Stomach (tissue), 9 donors: Measurements from ENCODE around the gene CDC42SE2. TPM values are rescaled to one million over a fixed set of nuclear protein-coding genes. Genes with fewer than 3 reads are reported as not detected.

ENCODE experiments used
- DNase-seq, 2 donors: peaks; one replicate each; pipeline versions ENCODE4 v3.0.0 to v3.0.0-alpha.2; 2013 to 2019
- H3K27ac ChIP-seq, 5 donors: fragments of 200-600 bp in 4 of 5; sonication (generic) in 4 of 5; one replicate each; pipeline ENCODE4 v1.5.1; 2013 to 2019; ENCODE audit warnings: mild to moderate bottlenecking in 1 of 5, moderate library complexity in 1 of 5
- H3K27me3 ChIP-seq, 3 donors: fragments of 200-600 bp; sonication (generic); one replicate each; pipeline ENCODE4 v1.5.1; 2017 to 2019; ENCODE audit warnings: mixed run types in 1 of 3
- H3K36me3 ChIP-seq, 4 donors: fragments of 200-600 bp; sonication (generic); 1 replicate in 3 of 4; 2 replicates in 1 of 4; pipeline ENCODE4 v1.5.1; 2016 to 2019
- H3K4me1 ChIP-seq, 4 donors: fragments of 200-600 bp; sonication (generic); one replicate each; pipeline ENCODE4 v1.5.1; 2016 to 2019
- H3K4me3 ChIP-seq, 4 donors: fragments of 200-600 bp; sonication (generic) in 3 of 4; one replicate each; pipeline ENCODE4 v1.5.1; 2016 to 2019; ENCODE audit warnings: mild to moderate bottlenecking in 1 of 4
- H3K9me3 ChIP-seq, 4 donors: fragments of 200-600 bp; sonication (generic); one replicate each; pipeline ENCODE4 v1.5.1; 2016 to 2019
- CTCF ChIP-seq, 7 experiments: fragments of 450-650 bp in 4 of 7; fragments of 200-600 bp in 3 of 7; sonication (generic) in 3 of 7; IDR thresholded peaks; one replicate each; pipeline ENCODE4 v1.5.1; 2016 to 2019; ENCODE audit warnings: antibody characterized with exemption in 7 of 7, control low read depth in 2 of 7, mild to moderate bottlenecking in 1 of 7
- EP300 ChIP-seq: sonication (generic); formaldehyde crosslinking; IDR thresholded peaks from one replicate; pipeline ENCODE4 v1.6.1; 2017; ENCODE audit warnings: antibody characterized with exemption
- POLR2A ChIP-seq, 4 donors: fragments of 450-650 bp; IDR thresholded peaks; one replicate each; pipeline ENCODE4 v1.6.1; 2016; ENCODE audit warnings: antibody characterized with exemption in 4 of 4, control low read depth in 2 of 4, mild to moderate bottlenecking in 1 of 4, moderate library complexity in 1 of 4
- POLR2AphosphoS5 ChIP-seq, 3 donors: sonication (generic); formaldehyde crosslinking; IDR thresholded peaks; one replicate each; pipeline ENCODE4 v1.6.1; 2016; ENCODE audit warnings: antibody characterized with exemption in 3 of 3
- WGBS, 5 donors: extraction: QIAGEN DNeasy Blood & Tissue Kit in 3 of 5; methylation state at CpG; one replicate each; pipeline versions ENCODE4 v1.1.5 to v1.1.7; 2013 to 2018; 5-methylcytosine and 5-hydroxymethylcytosine counted together
- intact Hi-C: fragments of 100-400 bp; cut with DNase I; formaldehyde crosslinking; loops from one replicate; pipeline ENCODE4 v1.15.1; 2023; ENCODE audit warnings: low total_unique reads
- polyA plus RNA-seq, 3 donors: library from polyadenylated mRNA; stranded (reverse); fragments of 200-250 nt; gene quantifications; one replicate each; pipeline ENCODE4 v1.2.3, GENCODE V29; 2013
- total RNA-seq, 5 donors: library from RNA; depleted of rRNA; stranded (reverse); fragments of >200 nt; gene quantifications; one replicate each; pipeline versions ENCODE4 v1.1.0 to v1.2.3, GENCODE V29; 2014 to 2016
- donor health status: healthy with polysubstance abuse.
- donor health status: Bipolar disorder and iron deficiency.
- donor health status: healthy.

CDC42SE2 gene
- total and polyA plus RNA-seq, 8 donors: 11.0 to 87.9 (median 20.6) TPM

- Histone ChIP-seq H3K9me3 (no peaks in the 10 kb centered on the region), H3K4me3 (no peak overlapping the region)
- TF ChIP-seq POLR2AphosphoS5 (IDR thresholded peaks at IDR 0.05) (no peak), POLR2A (IDR thresholded peaks at IDR 0.05) (no peak), EP300 (no peak), CTCF (IDR thresholded peaks at IDR 0.05) (no peak)
Measured at GRCh38 chr5:131222731-131223130, 41.1 kb upstream of the CDC42SE2 start.

GRCh38 chr5:131223751-131224386 lies 40.0 kb upstream of the CDC42SE2 start:
- no peak overlapping the region for H3K27ac ChIP-seq
- H3K27me3 ChIP-seq: no peaks in the 10 kb centered on the region
- no peak for DNase-seq
- no peaks in the 10 kb centered on the region for H3K9me3 ChIP-seq
- WGBS, 5 donors: 71 to 87% (median 78%) methylated on average over 2 of the region's 2 CpGs
- no peaks in the 10 kb centered on the region for H3K36me3 ChIP-seq
- TF ChIP-seq POLR2A (IDR thresholded peaks at IDR 0.05) (no peak), CTCF (IDR thresholded peaks at IDR 0.05) (no peak), POLR2AphosphoS5 (IDR thresholded peaks at IDR 0.05) (no peak), EP300 (no peak)
- intact Hi-C loops: no loop called here
- no peak overlapping the region for H3K4me3 ChIP-seq
- no peaks in the 10 kb centered on the region for H3K4me1 ChIP-seq

More at GRCh38 chr5:131222731-131223130, 41.1 kb upstream of the CDC42SE2 start:
- no peak for DNase-seq
- Histone ChIP-seq H3K36me3 (no peaks in the 10 kb centered on the region), H3K27ac (no peak overlapping the region), H3K4me1 (no peaks in the 10 kb centered on the region), H3K27me3 (no peaks in the 10 kb centered on the region)
- intact Hi-C loops: no loop called here

- no peaks in the 10 kb centered on the region for H3K27me3 ChIP-seq
- no peaks in the 10 kb centered on the region for H3K4me1 ChIP-seq
- intact Hi-C loops: no loop called here
- DNase-seq: peak in 1 of 2 donors; percentile 20
- no peak overlapping the region for H3K27ac ChIP-seq
- no peaks in the 10 kb centered on the region for H3K36me3 ChIP-seq
- H3K4me3 ChIP-seq: no peak overlapping the region
- TF ChIP-seq CTCF (IDR thresholded peaks at IDR 0.05) (no peak), EP300 (no peak)
- 66 to 79% (median 76%) methylated on average over 6 of the region's 6 CpGs for WGBS, 5 donors
- no peaks in the 10 kb centered on the region for H3K9me3 ChIP-seq
Measured at GRCh38 chr5:131224387-131225201, 39.3 kb upstream of the CDC42SE2 start.

GRCh38 chr5:131225282-131225974 lies 38.4 kb upstream of the CDC42SE2 start:
- no peaks in the 10 kb centered on the region for H3K27me3 ChIP-seq
- H3K4me1 ChIP-seq: no peaks in the 10 kb centered on the region
- no peak overlapping the region for H3K27ac ChIP-seq
- H3K36me3 ChIP-seq: no peaks in the 10 kb centered on the region
- 75 to 97% (median 95%) methylated on average over 4 of the region's 4 CpGs for WGBS, 5 donors
- no peak for TF ChIP-seq POLR2A (IDR thresholded peaks at IDR 0.05)
- no peak for TF ChIP-seq POLR2AphosphoS5 (IDR thresholded peaks at IDR 0.05)
- TF ChIP-seq EP300: no peak
- TF ChIP-seq CTCF (IDR thresholded peaks at IDR 0.05): no peak
- H3K9me3 ChIP-seq: no peaks in the 10 kb centered on the region
- no peak overlapping the region for H3K4me3 ChIP-seq
- intact Hi-C loops: no loop called here
- no peak for DNase-seq
